ENCODE measurements around the gene ZMYM2.

The ZMYM2 gene

GRCh38 chr13:20049558-20050473 lies 91.3 kb downstream of the ZMYM2 start:
- no peak for DNase-seq

GRCh38 chr13:20051366-20051765 lies 92.8 kb downstream of the ZMYM2 start:
- no peak for DNase-seq

- DNase-seq: no peak
Observed at GRCh38 chr13:20053016-20053415, 94.5 kb downstream of the ZMYM2 start.

GRCh38 chr13:20053891-20054290 lies 95.4 kb downstream of the ZMYM2 start:
- DNase-seq: no peak

- no peak for DNase-seq
Observed at GRCh38 chr13:20054586-20054985, 96.1 kb downstream of the ZMYM2 start.

- DNase-seq: no peak
Observed at GRCh38 chr13:20057214-20057613, 98.7 kb downstream of the ZMYM2 start.

- DNase-seq: no peak
Observed at GRCh38 chr13:20057963-20058362, 99.4 kb downstream of the ZMYM2 start.

GRCh38 chr13:20058476-20058875 lies 99.9 kb downstream of the ZMYM2 start:
- no peak for DNase-seq

- no peak for DNase-seq
Observed at GRCh38 chr13:20064128-20064527, 105.6 kb downstream of the ZMYM2 start.

- no peak for DNase-seq
Observed at GRCh38 chr13:20065516-20065915, 107.0 kb downstream of the ZMYM2 start.

GRCh38 chr13:20069956-20070355 lies 111.4 kb downstream of the ZMYM2 start:
- no peak for DNase-seq

GRCh38 chr13:20073775-20074174 lies 115.2 kb downstream of the ZMYM2 start:
- DNase-seq: no peak

GRCh38 chr13:20074966-20075365 lies 116.4 kb downstream of the ZMYM2 start:
- DNase-seq: no peak

GRCh38 chr13:20077086-20077485 lies 118.6 kb downstream of the ZMYM2 start:
- no peak for DNase-seq

GRCh38 chr13:20080377-20081164 lies 122.0 kb downstream of the ZMYM2 start:
- DNase-seq: no peak

GRCh38 chr13:20090349-20090748 lies 131.8 kb downstream of the ZMYM2 start:
- no peak for DNase-seq

GRCh38 chr13:20093951-20094350 lies 135.4 kb downstream of the ZMYM2 start:
- no peak for DNase-seq

GRCh38 chr13:20099319-20099718 lies 140.8 kb downstream of the ZMYM2 start:
- DNase-seq: no peak

- DNase-seq: no peak
Observed at GRCh38 chr13:20101467-20102316, 143.2 kb downstream of the ZMYM2 start.

GRCh38 chr13:20102525-20103180 lies 144.1 kb downstream of the ZMYM2 start:
- no peak for DNase-seq

- no peak for DNase-seq
Observed at GRCh38 chr13:20105161-20105689, 146.7 kb downstream of the ZMYM2 start.

- DNase-seq: no peak
Observed at GRCh38 chr13:20106742-20107141, 148.2 kb downstream of the ZMYM2 start.
